GM23338 (cell line): ENCODE measurements around the gene GET4. TPM values are rescaled to one million over a fixed set of nuclear protein-coding genes. Genes with fewer than 3 reads are reported as not detected.
A peak's percentile ranks its signal among the peaks of the same experiment; 100 is the strongest.

ENCODE experiments used
- ATAC-seq: fragments of 200-7000 bp; cut with Tn5 transposase; 3 replicates; pipeline ENCODE4 v1.9.1; 2020
- DNase-seq: peaks from one replicate; pipeline ENCODE4 v3.0.0-alpha.2; 2015; ENCODE audit warnings: low spot score
- H2AFZ ChIP-seq: fragments of 200-600 bp; sonication (generic); 2 replicates; pipeline ENCODE4 v1.8.0; 2016; ENCODE audit warnings: antibody characterized with exemption, mild to moderate bottlenecking, moderate library complexity
- H3F3A ChIP-seq: fragments of 200-600 bp; sonication (generic); replicated peaks from 2 replicates; pipeline ENCODE4 v1.8.0; 2017; ENCODE audit warnings: antibody characterized with exemption, mixed run types, low read depth
- H3K27ac ChIP-seq: fragments of 200-600 bp; sonication (generic); 2 replicates; pipeline ENCODE4 v1.6.1; 2016; ENCODE audit warnings: low read depth
- H3K27me3 ChIP-seq: fragments of 200-600 bp; sonication (generic); 2 replicates; pipeline ENCODE4 v1.8.0; 2016; ENCODE audit warnings: mild to moderate bottlenecking, mixed run types, moderate library complexity; ENCODE audit not compliant: insufficient read depth
- H3K36me3 ChIP-seq: fragments of 200-600 bp; sonication (generic); 2 replicates; pipeline ENCODE4 v1.8.0; 2016; ENCODE audit warnings: mild to moderate bottlenecking; ENCODE audit not compliant: insufficient read depth
- H3K4me1 ChIP-seq: fragments of 200-600 bp; sonication (generic); 2 replicates; pipeline ENCODE4 v1.8.0; 2016; ENCODE audit warnings: mild to moderate bottlenecking, moderate library complexity; ENCODE audit not compliant: insufficient read depth
- H3K4me2 ChIP-seq: fragments of 200-600 bp; sonication (generic); 2 replicates; pipeline ENCODE4 v1.7.1; 2017; ENCODE audit warnings: mixed run types
- H3K4me3 ChIP-seq: fragments of 200-600 bp; sonication (generic); 2 replicates; pipeline ENCODE4 v1.6.1; 2016; ENCODE audit warnings: mixed run types
- H3K79me2 ChIP-seq: fragments of 200-600 bp; sonication (generic); replicated peaks from 2 replicates; pipeline ENCODE4 v1.8.0; 2017; ENCODE audit warnings: mild to moderate bottlenecking; ENCODE audit not compliant: insufficient read depth
- H3K9me2 ChIP-seq: fragments of 200-600 bp; sonication (generic); 2 replicates; pipeline ENCODE4 v1.8.0; 2017; ENCODE audit not compliant: insufficient read depth
- H4K20me1 ChIP-seq: fragments of 200-600 bp; sonication (generic); replicated peaks from 2 replicates; pipeline ENCODE4 v1.8.0; 2017; ENCODE audit warnings: mild to moderate bottlenecking; ENCODE audit not compliant: insufficient read depth
- H3K27ac Mint-ChIP-seq: 2 replicates; pipeline ENCODE4 v1.8.0; 2020; ENCODE audit warnings: inconsistent platforms, mild to moderate bottlenecking, moderate library complexity, mixed read lengths
- H3K27me3 Mint-ChIP-seq: 3 replicates; pipeline ENCODE4 v1.8.0; 2022; ENCODE audit warnings: low read depth, mild to moderate bottlenecking, moderate library complexity, mixed read lengths, inconsistent platforms; ENCODE audit not compliant: insufficient read depth, poor library complexity
- H3K36me3 Mint-ChIP-seq: 3 replicates; pipeline ENCODE4 v1.8.0; 2021; ENCODE audit warnings: low read depth, mild to moderate bottlenecking, inconsistent platforms, moderate library complexity, mixed read lengths
- H3K4me1 Mint-ChIP-seq: 3 replicates; pipeline ENCODE4 v1.8.0; 2020; ENCODE audit warnings: mild to moderate bottlenecking, inconsistent platforms, mixed read lengths
- H3K4me3 Mint-ChIP-seq: 3 replicates; pipeline ENCODE4 v1.8.0; 2021; ENCODE audit warnings: moderate library complexity, mild to moderate bottlenecking, inconsistent platforms, mixed read lengths
- H3K9me3 Mint-ChIP-seq: 3 replicates; pipeline ENCODE4 v1.8.0; 2020; ENCODE audit warnings: moderate library complexity, mild to moderate bottlenecking, inconsistent platforms, mixed read lengths
- CREB1 ChIP-seq: fragments of 250-450 bp; sonication (Bioruptor Pico); IDR thresholded peaks from 2 replicates; pipeline ENCODE4 v1.5.0; 2020; ENCODE audit warnings: low read depth, mild to moderate bottlenecking, moderate library complexity
- CTCF ChIP-seq, 2 experiments: fragments of 200-600 bp in 1 of 2; sonication (generic) in 1 of 2; conservative IDR thresholded peaks; 2 replicates each; pipeline versions ENCODE4 v1.5.1 to v1.6.1; 2016 to 2017; ENCODE audit warnings: antibody characterized with exemption in 2 of 2, low read depth in 2 of 2, mild to moderate bottlenecking in 2 of 2, moderate library complexity in 1 of 2
- ETS1 ChIP-seq: IDR thresholded peaks from 2 replicates; pipeline ENCODE4 v1.6.1; 2016; ENCODE audit warnings: antibody characterized with exemption
- EZH2 ChIP-seq: fragments of 200-600 bp; sonication (generic); IDR thresholded peaks from one replicate; pipeline ENCODE4 v1.8.0; 2017; ENCODE audit warnings: antibody characterized with exemption, mild to moderate bottlenecking, low read depth; ENCODE audit not compliant: unreplicated experiment
- JUNB ChIP-seq: IDR thresholded peaks from one replicate; pipeline ENCODE4 v1.6.1; 2016; ENCODE audit warnings: antibody characterized with exemption; ENCODE audit not compliant: unreplicated experiment
- NANOG ChIP-seq: IDR thresholded peaks from 2 replicates; pipeline ENCODE4 v1.6.1; 2016; ENCODE audit warnings: antibody characterized with exemption, borderline replicate concordance
- POLR2AphosphoS5 ChIP-seq: IDR thresholded peaks from 2 replicates; pipeline ENCODE4 v1.6.1; 2016; ENCODE audit warnings: antibody characterized with exemption, low read depth
- REST ChIP-seq: IDR thresholded peaks from one replicate; pipeline ENCODE4 v1.6.1; 2018; ENCODE audit warnings: antibody characterized with exemption; ENCODE audit not compliant: unreplicated experiment
- STAT1 ChIP-seq: IDR thresholded peaks from one replicate; pipeline ENCODE4 v1.6.1; 2016; ENCODE audit warnings: antibody characterized with exemption; ENCODE audit not compliant: unreplicated experiment
- ZNF114 ChIP-seq: fragments of 250-450 bp; sonication (Bioruptor Pico); IDR thresholded peaks from 2 replicates; pipeline ENCODE4 v1.5.0; 2020; ENCODE audit warnings: mild to moderate bottlenecking, moderate library complexity
- polyA plus RNA-seq: library from polyadenylated mRNA; unstranded; fragments of >200 nt; fragmentation: Nextera tagmentation; extraction: Ambion mirVana; gene quantifications from 2 replicates; pipeline ENCODE4 v1.2.1, GENCODE V29; 2016
- total RNA-seq: library from RNA; depleted of rRNA; stranded (reverse); fragments of >200 nt; shearing (Covaris generic); gene quantifications from 2 replicates; pipeline ENCODE4 v1.2.3, GENCODE V29; 2014
- TF ChIP-seq, protein P1 (sequence below): fragments of 250-450 bp; sonication (Bioruptor Pico); IDR thresholded peaks from 2 replicates; pipeline ENCODE4 v1.5.0; 2020; ENCODE audit warnings: mild to moderate bottlenecking, moderate library complexity

Gene GET4
- total and polyA plus RNA-seq, 2 experiments from 2014 or later, result 48.0 to 79.1 TPM

GRCh38 chr7:907158-907980 lies 31.0 kb downstream of the GET4 start (continued):
- TF ChIP-seq REST (no peak), NANOG (no peak), EZH2 (no peak), ZNF114 (CRISPR knock-in tag) (no peak), STAT1 (no peak), CREB1 (CRISPR knock-in tag) (no peak)

GRCh38 chr7:908159-908581 lies 31.8 kb downstream of the GET4 start:
- peaks cover 8% of the 10 kb centered on the region for H3K27me3 ChIP-seq
- H3K4me2 ChIP-seq, result no peak overlapping the region
- peaks cover 12% of the 10 kb centered on the region for H3K27me3 Mint-ChIP-seq
- H3K27ac Mint-ChIP-seq, result no peak overlapping the region
- H3F3A ChIP-seq, result no peaks in the 10 kb centered on the region
- no peaks in the 10 kb centered on the region for H3K36me3 ChIP-seq
- H3K79me2 ChIP-seq, result no peaks in the 10 kb centered on the region
- no peaks in the 10 kb centered on the region for H4K20me1 ChIP-seq
- ATAC-seq, result no peak; the same call in 2 of the 3 replicates
- no peak for DNase-seq
- H3K4me3 Mint-ChIP-seq, result no peak overlapping the region
- H3K9me2 ChIP-seq, result no peaks in the 10 kb centered on the region
- H3K9me3 Mint-ChIP-seq, result no peaks in the 10 kb centered on the region
- H3K4me1 ChIP-seq, result no peaks in the 10 kb centered on the region
- H3K36me3 Mint-ChIP-seq, result no peaks in the 10 kb centered on the region
- H3K27ac ChIP-seq, result no peak overlapping the region
- H3K4me1 Mint-ChIP-seq, result peaks cover 4% of the 10 kb centered on the region; the same call in 1 of the 3 replicates
- 0 out of 2 replicates have a peak overlapping the region, but pooled peaks have one; percentile 52 for H2AFZ ChIP-seq
- no peak overlapping the region for H3K4me3 ChIP-seq
- TF ChIP-seq JUNB, result no peak
- TF ChIP-seq CTCF (conservative IDR thresholded peaks at IDR 0.05; ENCODE audit: low read depth in 2 of 2), result no peak
- no peak for TF ChIP-seq ETS1
- TF ChIP-seq, protein P1, sequence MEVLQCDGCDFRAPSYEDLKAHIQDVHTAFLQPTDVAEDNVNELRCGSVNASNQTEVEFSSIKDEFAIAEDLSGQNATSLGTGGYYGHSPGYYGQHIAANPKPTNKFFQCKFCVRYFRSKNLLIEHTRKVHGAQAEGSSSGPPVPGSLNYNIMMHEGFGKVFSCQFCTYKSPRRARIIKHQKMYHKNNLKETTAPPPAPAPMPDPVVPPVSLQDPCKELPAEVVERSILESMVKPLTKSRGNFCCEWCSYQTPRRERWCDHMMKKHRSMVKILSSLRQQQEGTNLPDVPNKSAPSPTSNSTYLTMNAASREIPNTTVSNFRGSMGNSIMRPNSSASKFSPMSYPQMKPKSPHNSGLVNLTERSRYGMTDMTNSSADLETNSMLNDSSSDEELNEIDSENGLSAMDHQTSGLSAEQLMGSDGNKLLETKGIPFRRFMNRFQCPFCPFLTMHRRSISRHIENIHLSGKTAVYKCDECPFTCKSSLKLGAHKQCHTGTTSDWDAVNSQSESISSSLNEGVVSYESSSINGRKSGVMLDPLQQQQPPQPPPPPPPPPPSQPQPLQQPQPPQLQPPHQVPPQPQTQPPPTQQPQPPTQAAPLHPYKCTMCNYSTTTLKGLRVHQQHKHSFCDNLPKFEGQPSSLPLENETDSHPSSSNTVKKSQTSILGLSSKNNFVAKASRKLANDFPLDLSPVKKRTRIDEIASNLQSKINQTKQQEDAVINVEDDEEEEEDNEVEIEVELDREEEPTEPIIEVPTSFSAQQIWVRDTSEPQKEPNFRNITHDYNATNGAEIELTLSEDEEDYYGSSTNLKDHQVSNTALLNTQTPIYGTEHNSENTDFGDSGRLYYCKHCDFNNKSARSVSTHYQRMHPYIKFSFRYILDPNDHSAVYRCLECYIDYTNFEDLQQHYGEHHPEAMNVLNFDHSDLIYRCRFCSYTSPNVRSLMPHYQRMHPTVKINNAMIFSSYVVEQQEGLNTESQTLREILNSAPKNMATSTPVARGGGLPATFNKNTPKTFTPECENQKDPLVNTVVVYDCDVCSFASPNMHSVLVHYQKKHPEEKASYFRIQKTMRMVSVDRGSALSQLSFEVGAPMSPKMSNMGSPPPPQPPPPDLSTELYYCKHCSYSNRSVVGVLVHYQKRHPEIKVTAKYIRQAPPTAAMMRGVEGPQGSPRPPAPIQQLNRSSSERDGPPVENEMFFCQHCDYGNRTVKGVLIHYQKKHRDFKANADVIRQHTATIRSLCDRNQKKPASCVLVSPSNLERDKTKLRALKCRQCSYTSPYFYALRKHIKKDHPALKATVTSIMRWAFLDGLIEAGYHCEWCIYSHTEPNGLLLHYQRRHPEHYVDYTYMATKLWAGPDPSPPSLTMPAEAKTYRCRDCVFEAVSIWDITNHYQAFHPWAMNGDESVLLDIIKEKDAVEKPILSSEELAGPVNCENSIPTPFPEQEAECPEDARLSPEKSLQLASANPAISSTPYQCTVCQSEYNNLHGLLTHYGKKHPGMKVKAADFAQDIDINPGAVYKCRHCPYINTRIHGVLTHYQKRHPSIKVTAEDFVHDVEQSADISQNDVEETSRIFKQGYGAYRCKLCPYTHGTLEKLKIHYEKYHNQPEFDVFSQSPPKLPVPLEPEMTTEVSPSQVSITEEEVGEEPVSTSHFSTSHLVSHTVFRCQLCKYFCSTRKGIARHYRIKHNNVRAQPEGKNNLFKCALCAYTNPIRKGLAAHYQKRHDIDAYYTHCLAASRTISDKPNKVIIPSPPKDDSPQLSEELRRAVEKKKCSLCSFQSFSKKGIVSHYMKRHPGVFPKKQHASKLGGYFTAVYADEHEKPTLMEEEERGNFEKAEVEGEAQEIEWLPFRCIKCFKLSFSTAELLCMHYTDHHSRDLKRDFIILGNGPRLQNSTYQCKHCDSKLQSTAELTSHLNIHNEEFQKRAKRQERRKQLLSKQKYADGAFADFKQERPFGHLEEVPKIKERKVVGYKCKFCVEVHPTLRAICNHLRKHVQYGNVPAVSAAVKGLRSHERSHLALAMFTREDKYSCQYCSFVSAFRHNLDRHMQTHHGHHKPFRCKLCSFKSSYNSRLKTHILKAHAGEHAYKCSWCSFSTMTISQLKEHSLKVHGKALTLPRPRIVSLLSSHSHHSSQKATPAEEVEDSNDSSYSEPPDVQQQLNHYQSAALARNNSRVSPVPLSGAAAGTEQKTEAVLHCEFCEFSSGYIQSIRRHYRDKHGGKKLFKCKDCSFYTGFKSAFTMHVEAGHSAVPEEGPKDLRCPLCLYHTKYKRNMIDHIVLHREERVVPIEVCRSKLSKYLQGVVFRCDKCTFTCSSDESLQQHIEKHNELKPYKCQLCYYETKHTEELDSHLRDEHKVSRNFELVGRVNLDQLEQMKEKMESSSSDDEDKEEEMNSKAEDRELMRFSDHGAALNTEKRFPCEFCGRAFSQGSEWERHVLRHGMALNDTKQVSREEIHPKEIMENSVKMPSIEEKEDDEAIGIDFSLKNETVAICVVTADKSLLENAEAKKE (CRISPR knock-in tag), result no peak
- TF ChIP-seq NANOG, result no peak
- TF ChIP-seq EZH2, result no peak
- TF ChIP-seq CREB1 (CRISPR knock-in tag), result no peak
- no peak for TF ChIP-seq STAT1
- TF ChIP-seq POLR2AphosphoS5, result no peak
- TF ChIP-seq ZNF114 (CRISPR knock-in tag), result no peak
